ENCODE results near the gene RCOR2. TPM values are rescaled to one million over a fixed set of nuclear protein-coding genes. Genes with fewer than 3 reads are reported as not detected.

RCOR2 gene
- total RNA-seq, 1 donor from 2014 or later = 39.7 TPM

DNA sequence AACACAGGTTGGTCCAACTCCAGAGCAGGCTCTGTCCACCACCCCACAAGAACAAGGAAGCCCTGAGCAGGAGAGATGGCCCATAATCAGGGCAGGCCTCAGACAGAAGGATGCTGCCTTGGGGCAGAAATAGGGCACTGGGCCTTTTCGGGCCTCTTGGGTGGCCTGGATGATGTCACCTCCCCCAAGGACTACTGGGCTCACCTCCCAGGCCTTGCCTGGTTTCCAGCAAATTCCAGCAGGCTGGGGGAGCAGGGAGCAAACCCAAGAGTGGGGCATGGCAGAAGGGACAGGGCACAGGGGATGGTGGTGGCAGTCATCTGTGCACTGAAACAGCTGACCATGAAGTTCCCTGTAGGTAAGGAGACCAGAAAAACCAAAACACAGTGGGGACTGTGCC is 16.5 kb upstream of the RCOR2 start:
- H3K9me3 Mint-ChIP-seq (ENCODE audit: low read depth) = no peaks in the 10 kb centered on the region
- H3K4me3 Mint-ChIP-seq (ENCODE audit: low read depth) = no peak overlapping the region
- no peaks in the 10 kb centered on the region for H3K36me3 Mint-ChIP-seq (ENCODE audit: insufficient read depth)
- no peak overlapping the region for H3K27ac Mint-ChIP-seq
- peaks cover 3% of the 10 kb centered on the region for H3K27me3 Mint-ChIP-seq
- H3K4me1 Mint-ChIP-seq (ENCODE audit: low read depth) = peaks cover 3% of the 10 kb centered on the region
- DNase-seq (ENCODE audit: low spot score, unreplicated experiment) = no peak
- TF ChIP-seq, protein P1, sequence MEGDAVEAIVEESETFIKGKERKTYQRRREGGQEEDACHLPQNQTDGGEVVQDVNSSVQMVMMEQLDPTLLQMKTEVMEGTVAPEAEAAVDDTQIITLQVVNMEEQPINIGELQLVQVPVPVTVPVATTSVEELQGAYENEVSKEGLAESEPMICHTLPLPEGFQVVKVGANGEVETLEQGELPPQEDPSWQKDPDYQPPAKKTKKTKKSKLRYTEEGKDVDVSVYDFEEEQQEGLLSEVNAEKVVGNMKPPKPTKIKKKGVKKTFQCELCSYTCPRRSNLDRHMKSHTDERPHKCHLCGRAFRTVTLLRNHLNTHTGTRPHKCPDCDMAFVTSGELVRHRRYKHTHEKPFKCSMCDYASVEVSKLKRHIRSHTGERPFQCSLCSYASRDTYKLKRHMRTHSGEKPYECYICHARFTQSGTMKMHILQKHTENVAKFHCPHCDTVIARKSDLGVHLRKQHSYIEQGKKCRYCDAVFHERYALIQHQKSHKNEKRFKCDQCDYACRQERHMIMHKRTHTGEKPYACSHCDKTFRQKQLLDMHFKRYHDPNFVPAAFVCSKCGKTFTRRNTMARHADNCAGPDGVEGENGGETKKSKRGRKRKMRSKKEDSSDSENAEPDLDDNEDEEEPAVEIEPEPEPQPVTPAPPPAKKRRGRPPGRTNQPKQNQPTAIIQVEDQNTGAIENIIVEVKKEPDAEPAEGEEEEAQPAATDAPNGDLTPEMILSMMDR (IDR thresholded peaks at IDR 0.05; ENCODE audit: unreplicated experiment) = no peak

DNA sequence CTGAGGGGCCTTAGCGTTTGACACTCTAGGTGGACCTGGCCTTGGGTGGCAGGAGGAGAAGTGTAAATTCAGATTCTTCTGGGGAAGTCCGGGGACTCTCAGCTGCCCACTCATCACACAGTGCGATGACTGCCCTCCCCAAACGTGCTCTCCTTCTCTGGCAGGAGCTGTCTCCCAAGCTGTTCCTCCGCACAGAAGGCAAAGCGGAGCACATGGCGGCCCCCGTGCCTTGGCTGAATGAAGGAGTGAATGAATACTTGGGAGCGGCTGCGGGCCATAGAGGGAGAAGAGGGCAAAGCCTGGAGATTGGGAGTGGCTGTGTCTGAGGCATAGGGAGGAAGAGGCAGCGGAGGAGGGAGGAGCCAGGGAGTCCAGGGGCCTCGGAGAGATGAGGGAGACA is 14.9 kb upstream of the RCOR2 start:
- DNase-seq (ENCODE audit: low spot score, unreplicated experiment) = no peak
- no peak overlapping the region for H3K4me3 Mint-ChIP-seq (ENCODE audit: low read depth)
- H3K27me3 Mint-ChIP-seq = peaks cover 8% of the 10 kb centered on the region
- no peak overlapping the region for H3K27ac Mint-ChIP-seq
- TF ChIP-seq, protein P1 (IDR thresholded peaks at IDR 0.05; ENCODE audit: unreplicated experiment) = no peak
- H3K36me3 Mint-ChIP-seq (ENCODE audit: insufficient read depth) = no peaks in the 10 kb centered on the region
- H3K9me3 Mint-ChIP-seq (ENCODE audit: low read depth) = no peaks in the 10 kb centered on the region
- H3K4me1 Mint-ChIP-seq (ENCODE audit: low read depth) = peaks cover 1% of the 10 kb centered on the region

DNA sequence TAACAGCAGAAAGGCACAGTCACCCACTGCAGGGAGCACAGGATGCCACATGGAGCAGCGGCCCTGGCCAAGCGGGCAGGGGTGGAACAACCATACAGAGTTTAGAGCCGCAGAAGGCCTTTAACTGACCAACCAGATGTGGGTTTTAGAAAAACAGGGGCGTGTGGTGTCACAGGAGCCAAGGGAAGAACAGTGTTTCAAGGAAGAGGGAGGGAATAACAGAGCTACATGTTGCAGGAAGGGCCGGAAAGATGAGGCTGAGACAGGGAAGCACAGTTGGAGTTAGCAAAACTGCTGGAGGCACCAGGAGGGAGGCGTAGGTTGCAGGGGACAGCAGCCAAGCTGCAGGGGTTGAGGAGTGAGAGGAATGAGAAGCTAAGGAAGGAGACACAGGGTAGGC is 14.1 kb upstream of the RCOR2 start:
- Mint-ChIP-seq H3K27ac (no peak overlapping the region), H3K4me3 (ENCODE audit: low read depth) (no peak overlapping the region), H3K27me3 (peaks cover 8% of the 10 kb centered on the region), H3K4me1 (ENCODE audit: low read depth) (peaks cover 1% of the 10 kb centered on the region), H3K36me3 (ENCODE audit: insufficient read depth) (no peaks in the 10 kb centered on the region), H3K9me3 (ENCODE audit: low read depth) (no peaks in the 10 kb centered on the region)
- no peak for DNase-seq (ENCODE audit: low spot score, unreplicated experiment)
- TF ChIP-seq, protein P1 (IDR thresholded peaks at IDR 0.05; ENCODE audit: unreplicated experiment) = no peak

DNA sequence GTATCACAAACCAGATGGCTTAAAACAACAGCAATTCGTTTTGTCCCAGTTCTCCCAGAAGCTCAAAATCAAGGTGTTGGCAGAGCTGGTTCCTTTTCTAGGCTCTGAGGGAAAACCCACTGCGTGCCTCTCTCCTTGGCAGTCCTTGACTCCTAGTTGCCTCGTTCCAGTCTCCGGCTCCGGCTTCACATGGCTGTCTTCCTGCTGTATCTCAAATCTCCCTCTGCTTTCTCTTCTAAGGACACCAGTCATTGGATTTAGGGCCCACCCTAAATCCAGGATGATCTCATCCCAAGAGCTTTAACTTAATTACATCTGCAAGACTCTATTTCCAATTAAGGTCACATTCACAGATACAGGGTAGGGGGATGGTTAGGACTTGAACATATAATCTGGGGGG is 12.7 kb upstream of the RCOR2 start:
- Mint-ChIP-seq H3K4me1 (ENCODE audit: low read depth) (no peaks in the 10 kb centered on the region), H3K36me3 (ENCODE audit: insufficient read depth) (no peaks in the 10 kb centered on the region), H3K4me3 (ENCODE audit: low read depth) (no peak overlapping the region), H3K27me3 (peaks cover 8% of the 10 kb centered on the region), H3K27ac (no peak overlapping the region), H3K9me3 (ENCODE audit: low read depth) (no peaks in the 10 kb centered on the region)
- TF ChIP-seq, protein P1 (IDR thresholded peaks at IDR 0.05; ENCODE audit: unreplicated experiment) = no peak
- no peak for DNase-seq (ENCODE audit: low spot score, unreplicated experiment)

DNA sequence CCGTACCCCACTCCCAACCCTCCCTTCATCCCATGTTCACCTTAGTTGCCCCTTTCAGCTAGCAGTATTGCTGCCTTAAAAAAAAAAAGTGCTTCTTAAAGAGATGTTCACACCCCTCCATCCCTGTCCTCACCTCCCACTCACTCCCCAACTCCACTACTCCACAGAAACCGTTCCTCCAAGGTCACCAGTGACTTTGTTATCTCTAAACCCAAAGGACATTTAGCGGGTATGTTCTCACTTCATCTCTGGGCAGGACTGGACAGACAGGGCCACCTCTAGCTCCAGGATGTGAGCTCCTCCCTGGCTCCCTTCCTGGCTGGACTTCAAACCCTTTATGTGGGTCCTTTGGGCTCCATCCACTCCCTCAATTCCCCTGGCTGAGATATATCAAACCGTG is 6.4 kb upstream of the RCOR2 start:
- H3K27me3 Mint-ChIP-seq = peaks cover 15% of the 10 kb centered on the region
- no peaks in the 10 kb centered on the region for H3K9me3 Mint-ChIP-seq (ENCODE audit: low read depth)
- H3K4me1 Mint-ChIP-seq (ENCODE audit: low read depth) = peaks cover 8% of the 10 kb centered on the region
- DNase-seq (ENCODE audit: low spot score, unreplicated experiment) = no peak
- H3K27ac Mint-ChIP-seq = peak overlapping the region; percentile 43
- H3K36me3 Mint-ChIP-seq (ENCODE audit: insufficient read depth) = no peaks in the 10 kb centered on the region
- no peak overlapping the region for H3K4me3 Mint-ChIP-seq (ENCODE audit: low read depth)
- TF ChIP-seq, protein P1 (IDR thresholded peaks at IDR 0.05; ENCODE audit: unreplicated experiment) = no peak
